Testis (tissue), 3 donors: Measurements from ENCODE around the gene CERS2. TPM values are rescaled to one million over a fixed set of nuclear protein-coding genes. Genes with fewer than 3 reads are reported as not detected.
A peak's percentile ranks its signal among the peaks of the same experiment; 100 is the strongest.

Source experiments
- DNase-seq: peaks from one replicate; pipeline ENCODE4 v3.0.0-alpha.2; 2019
- H3K27ac ChIP-seq, 2 donors: fragments of 200-600 bp; sonication (generic); one replicate each; pipeline ENCODE4 v1.5.1; 2019
- H3K27me3 ChIP-seq: fragments of 200-600 bp; sonication (generic); one replicate; pipeline ENCODE4 v1.5.1; 2019
- H3K36me3 ChIP-seq: fragments of 200-600 bp; sonication (generic); one replicate; pipeline ENCODE4 v1.5.1; 2017; ENCODE audit warnings: low read depth; ENCODE audit errors: missing control alignments
- H3K4me1 ChIP-seq: fragments of 200-600 bp; sonication (generic); one replicate; pipeline ENCODE4 v1.5.1; 2019
- H3K4me3 ChIP-seq, 2 donors: fragments of 200-600 bp; sonication (generic); one replicate each; pipeline ENCODE4 v1.5.1; 2017 to 2019
- H3K9me3 ChIP-seq: fragments of 200-600 bp; sonication (generic); one replicate; pipeline ENCODE4 v1.5.1; 2017
- CTCF ChIP-seq, 3 experiments: fragments of 450-650 bp in 2 of 3; fragments of 200-600 bp in 1 of 3; sonication (generic) in 1 of 3; IDR thresholded peaks; one replicate each; pipeline ENCODE4 v1.5.1; 2016 to 2019; ENCODE audit warnings: antibody characterized with exemption in 3 of 3, mild to moderate bottlenecking in 2 of 3, moderate library complexity in 1 of 3
- POLR2A ChIP-seq: fragments of 450-650 bp; IDR thresholded peaks from one replicate; pipeline ENCODE4 v1.6.1; 2017; ENCODE audit warnings: antibody characterized with exemption, mild to moderate bottlenecking, moderate library complexity
- WGBS, 2 donors: methylation state at CpG; one replicate each; pipeline ENCODE4 v1.1.5; 2018; 5-methylcytosine and 5-hydroxymethylcytosine counted together
- intact Hi-C: fragments of 100-400 bp; cut with DNase I; formaldehyde crosslinking; loops from one replicate; pipeline ENCODE4 v1.15.1; 2023; ENCODE audit warnings: low total_unique reads
- polyA plus RNA-seq: library from polyadenylated mRNA; stranded (reverse); fragments of 350-450 nt; fragmentation: Illumina TruSeq; extraction: RNeasy Lipid Tissue Mini Kit (QIAGEN cat#74804); gene quantifications from one replicate; pipeline ENCODE4 v1.2.3, GENCODE V29; 2014; ENCODE audit warnings: low read depth, low replicate concordance; ENCODE audit not compliant: insufficient read depth
- total RNA-seq, 2 donors: library from RNA; depleted of rRNA; stranded (reverse); fragments of >200 nt; gene quantifications; one replicate each; pipeline ENCODE4 v1.2.3, GENCODE V29; 2016

The CERS2 gene
- total and polyA plus RNA-seq, 3 donors from 2014 or later, result 92.7 to 138 (median 116) TPM

- TF ChIP-seq CTCF (IDR thresholded peaks at IDR 0.05) (no peak), POLR2A (no peak)
- peaks cover 33% of the 10 kb centered on the region for H3K4me1 ChIP-seq
- H3K27ac ChIP-seq, result no peak within 1 kb of the TSS
- no peaks in the 10 kb centered on the region for H3K27me3 ChIP-seq
- DNase-seq, result peak; percentile 89
- intact Hi-C loops, result no loop called here
- 49 to 58% methylated on average over 6 to 12 of the region's 12 CpGs for WGBS, 2 donors
- H3K9me3 ChIP-seq, result no peaks in the 10 kb centered on the region
- no peaks in the 10 kb centered on the region for H3K36me3 ChIP-seq
- H3K4me3 ChIP-seq, result no peak within 1 kb of the TSS
Observed at GRCh38 chr1:150981805-150982712, 7.4 kb upstream of the CERS2 start, which contains the start of gene ANXA9. Gene ANXA9, plus strand, starts transcription at chr1:150982292. Its CDS starts 814 bp downstream, at chr1:150983106.

- Histone ChIP-seq H3K27ac (no peak overlapping the region), H3K27me3 (no peaks in the 10 kb centered on the region), H3K36me3 (no peaks in the 10 kb centered on the region), H3K9me3 (no peaks in the 10 kb centered on the region), H3K4me3 (no peak overlapping the region), H3K4me1 (peaks cover 33% of the 10 kb centered on the region)
- intact Hi-C loops, result no loop called here
- WGBS, 2 donors, result 82 to 88% methylated on average over 6 of the region's 6 CpGs
- TF ChIP-seq CTCF (IDR thresholded peaks at IDR 0.05) (no peak), POLR2A (no peak)
- DNase-seq, result no peak
Observed at GRCh38 chr1:150981177-150981804, 6.7 kb upstream of the CERS2 start.

GRCh38 chr1:150979092-150980056, 4.7 kb upstream of the CERS2 start:
- DNase-seq, result peak; percentile 96
- Histone ChIP-seq H3K27ac (peak overlapping the region; percentile 75 to 78), H3K36me3 (no peaks in the 10 kb centered on the region), H3K9me3 (no peaks in the 10 kb centered on the region), H3K4me3 (no peak overlapping the region), H3K4me1 (peaks cover 33% of the 10 kb centered on the region), H3K27me3 (no peaks in the 10 kb centered on the region)
- intact Hi-C loops, result no loop called here
- 21 to 25% methylated on average over 22 of the region's 23 CpGs for WGBS, 2 donors
- TF ChIP-seq POLR2A (no peak), CTCF (IDR thresholded peaks at IDR 0.05) (peak; percentile 95 to 99 (median 99))

GRCh38 chr1:150976879-150977694, 2.5 kb upstream of the CERS2 start:
- intact Hi-C loops, result no loop called here
- no peaks in the 10 kb centered on the region for H3K27me3 ChIP-seq
- DNase-seq, result peak; percentile 81
- H3K4me1 ChIP-seq, result peaks cover 41% of the 10 kb centered on the region
- H3K36me3 ChIP-seq, result no peaks in the 10 kb centered on the region
- TF ChIP-seq POLR2A, result no peak
- TF ChIP-seq CTCF (IDR thresholded peaks at IDR 0.05), result no peak
- no peaks in the 10 kb centered on the region for H3K9me3 ChIP-seq
- H3K27ac ChIP-seq, result peak overlapping the region in 1 of 2 donors; percentile 2
- 69 to 76% methylated on average over 6 to 11 of the region's 11 CpGs for WGBS, 2 donors
- H3K4me3 ChIP-seq, result no peak overlapping the region
